ENCODE results near the gene CDH5.

GRCh38 chr16:66358231-66358630 lies 8.3 kb upstream of the CDH5 start:
- TF ChIP-seq RFX5 (IDR thresholded peaks at IDR 0.05; ENCODE audit: borderline replicate concordance, low read depth, low read length) (no peak), EZH2 (IDR thresholded peaks at IDR 0.05; ENCODE audit: low read depth, low read length, severe bottlenecking) (no peak), POLR2A (IDR thresholded peaks at IDR 0.05; ENCODE audit: control extremely low read depth in 1 of 2, low read depth in 2 of 2, low read length in 2 of 2) (no peak), HDAC6 (IDR thresholded peaks at IDR 0.05; ENCODE audit: low read depth, low read length) (no peak), JUND (IDR thresholded peaks at IDR 0.05; ENCODE audit: low read length) (no peak), CHD2 (IDR thresholded peaks at IDR 0.05; ENCODE audit: low read length) (no peak), TEAD4 (IDR thresholded peaks at IDR 0.05; ENCODE audit: low read depth, low read length) (no peak)
